Colonic mucosa (tissue), 4 donors: ENCODE results near the gene TEPSIN. TPM values are rescaled to one million over a fixed set of nuclear protein-coding genes. Genes with fewer than 3 reads are reported as not detected.

Experiments
- DNase-seq: peaks from one replicate; pipeline ENCODE4 v3.0.0-alpha.2; 2020
- H3K27ac ChIP-seq: fragments of 200-600 bp; one replicate; pipeline ENCODE4 v1.8.0; 2021
- H3K27me3 ChIP-seq: fragments of 200-600 bp; one replicate; pipeline ENCODE4 v1.8.0; 2021
- H3K36me3 ChIP-seq: fragments of 200-600 bp; one replicate; pipeline ENCODE4 v1.8.0; 2021
- H3K4me1 ChIP-seq: fragments of 200-600 bp; one replicate; pipeline ENCODE4 v1.8.0; 2021; ENCODE audit warnings: mild to moderate bottlenecking
- H3K4me3 ChIP-seq: fragments of 200-600 bp; one replicate; pipeline ENCODE4 v1.8.0; 2021
- H3K9ac ChIP-seq, 2 donors: one replicate each; pipeline ENCODE4 v1.7.0; 2013; ENCODE audit warnings: control low read depth in 2 of 2, low read depth in 2 of 2, low read length in 2 of 2
- H3K9me3 ChIP-seq: fragments of 200-600 bp; one replicate; pipeline ENCODE4 v1.8.0; 2021
- intact Hi-C: fragments of 100-400 bp; cut with DNase I; formaldehyde crosslinking; loops from one replicate; pipeline ENCODE4 v1.14.1; 2022
- total RNA-seq, 2 donors: library from RNA; stranded (reverse); fragmentation: NEBNext Ultra II Directional in 1 of 2; extraction: Animal tissue kit (Norgen Biotek cat#: 25700) in 1 of 2; gene quantifications; one replicate each; pipeline ENCODE4 v1.2.1, GENCODE V29; 2021
- TF ChIP-seq, protein P1 (sequence below): fragments of 200-600 bp; IDR thresholded peaks from one replicate; pipeline ENCODE4 v1.8.0; 2022; ENCODE audit warnings: antibody characterized with exemption, mild to moderate bottlenecking
- donor health status: healthy.
- donor health status: DM: no; HTN: no; CAD: no.
- donor health status: DM: no; HTN: no; CAD: no.

Gene TEPSIN
- total RNA-seq, 2 donors from 2014 or later, result 29.3 to 46.7 TPM

DNA sequence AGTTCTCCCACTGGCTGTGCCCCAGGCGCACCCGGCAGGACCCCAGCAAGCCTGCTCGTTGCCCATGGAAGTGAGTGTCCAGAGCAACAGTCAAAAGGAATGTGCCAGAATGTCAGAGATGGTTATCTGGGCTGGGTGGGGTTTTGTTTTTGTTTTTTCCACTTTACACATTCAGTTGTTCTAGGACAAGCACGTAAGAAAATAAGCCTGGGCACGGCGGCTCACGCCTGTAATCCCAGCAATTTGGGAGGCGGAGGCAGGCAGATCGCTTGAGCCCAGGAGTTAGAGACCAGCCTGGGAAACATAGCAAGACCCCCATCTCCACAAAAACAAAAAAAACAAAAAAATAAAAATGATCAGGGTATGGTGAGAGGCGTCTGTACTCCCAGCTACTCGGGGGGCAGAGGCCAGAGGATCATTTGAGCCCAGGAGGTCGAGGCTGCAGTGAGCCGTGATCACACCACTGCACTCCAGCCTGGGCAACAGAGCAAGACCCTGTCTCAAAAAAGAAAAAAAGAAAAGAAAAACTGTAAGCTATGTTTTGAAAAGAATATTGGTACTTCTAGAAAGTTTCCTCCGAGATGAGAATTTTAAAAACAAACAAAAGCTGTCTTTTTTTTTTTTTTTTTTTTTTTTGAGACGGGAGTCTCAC is 8.6 kb upstream of the TEPSIN start:
- Histone ChIP-seq H3K4me1 (peaks cover 19% of the 10 kb centered on the region), H3K27me3 (no peaks in the 10 kb centered on the region), H3K4me3 (no peak overlapping the region), H3K27ac (no peak overlapping the region), H3K9ac (no peak overlapping the region), H3K9me3 (no peaks in the 10 kb centered on the region), H3K36me3 (no peaks in the 10 kb centered on the region)
- TF ChIP-seq, protein P1, sequence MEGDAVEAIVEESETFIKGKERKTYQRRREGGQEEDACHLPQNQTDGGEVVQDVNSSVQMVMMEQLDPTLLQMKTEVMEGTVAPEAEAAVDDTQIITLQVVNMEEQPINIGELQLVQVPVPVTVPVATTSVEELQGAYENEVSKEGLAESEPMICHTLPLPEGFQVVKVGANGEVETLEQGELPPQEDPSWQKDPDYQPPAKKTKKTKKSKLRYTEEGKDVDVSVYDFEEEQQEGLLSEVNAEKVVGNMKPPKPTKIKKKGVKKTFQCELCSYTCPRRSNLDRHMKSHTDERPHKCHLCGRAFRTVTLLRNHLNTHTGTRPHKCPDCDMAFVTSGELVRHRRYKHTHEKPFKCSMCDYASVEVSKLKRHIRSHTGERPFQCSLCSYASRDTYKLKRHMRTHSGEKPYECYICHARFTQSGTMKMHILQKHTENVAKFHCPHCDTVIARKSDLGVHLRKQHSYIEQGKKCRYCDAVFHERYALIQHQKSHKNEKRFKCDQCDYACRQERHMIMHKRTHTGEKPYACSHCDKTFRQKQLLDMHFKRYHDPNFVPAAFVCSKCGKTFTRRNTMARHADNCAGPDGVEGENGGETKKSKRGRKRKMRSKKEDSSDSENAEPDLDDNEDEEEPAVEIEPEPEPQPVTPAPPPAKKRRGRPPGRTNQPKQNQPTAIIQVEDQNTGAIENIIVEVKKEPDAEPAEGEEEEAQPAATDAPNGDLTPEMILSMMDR, result no peak
- DNase-seq, result no peak
- intact Hi-C loops, result no loop called here

DNA sequence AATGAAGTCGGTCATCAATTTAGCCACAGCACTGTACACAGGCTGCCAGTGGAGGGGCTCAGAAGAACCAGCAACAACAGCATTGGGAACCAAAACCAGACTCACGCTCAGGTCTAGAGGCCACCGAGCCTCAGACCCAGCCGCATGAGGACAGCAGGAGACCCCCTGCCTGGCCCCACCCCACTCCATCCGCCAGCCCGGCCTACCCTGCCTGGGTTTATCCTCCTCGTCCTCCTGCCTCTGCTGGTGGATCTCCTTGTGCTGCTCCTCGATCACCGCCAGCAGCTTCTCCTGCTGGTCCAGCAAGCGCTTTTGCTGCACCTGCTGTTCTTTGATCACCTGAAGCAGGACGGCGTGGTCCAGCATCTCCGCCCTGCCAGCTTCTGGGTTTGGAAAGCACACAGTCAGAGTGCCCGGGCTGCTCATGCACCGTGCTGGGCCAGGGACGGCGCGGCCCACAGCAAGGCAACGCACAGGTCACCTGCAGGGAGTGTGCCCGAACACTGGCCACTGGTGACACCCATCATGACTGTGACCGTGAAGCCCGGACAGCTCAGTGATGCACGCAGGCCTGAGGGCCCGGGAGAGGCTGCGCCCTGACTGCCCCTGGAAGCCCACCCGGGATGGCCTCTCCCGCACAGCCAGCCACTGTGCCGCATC is 8.0 kb upstream of the TEPSIN start:
- intact Hi-C loops, result no loop called here
- TF ChIP-seq, protein P1, result no peak
- DNase-seq, result no peak
- Histone ChIP-seq H3K4me3 (no peak overlapping the region), H3K4me1 (peaks cover 13% of the 10 kb centered on the region), H3K27ac (no peak overlapping the region), H3K36me3 (no peaks in the 10 kb centered on the region), H3K9me3 (no peaks in the 10 kb centered on the region), H3K27me3 (no peaks in the 10 kb centered on the region), H3K9ac (no peak overlapping the region)

DNA sequence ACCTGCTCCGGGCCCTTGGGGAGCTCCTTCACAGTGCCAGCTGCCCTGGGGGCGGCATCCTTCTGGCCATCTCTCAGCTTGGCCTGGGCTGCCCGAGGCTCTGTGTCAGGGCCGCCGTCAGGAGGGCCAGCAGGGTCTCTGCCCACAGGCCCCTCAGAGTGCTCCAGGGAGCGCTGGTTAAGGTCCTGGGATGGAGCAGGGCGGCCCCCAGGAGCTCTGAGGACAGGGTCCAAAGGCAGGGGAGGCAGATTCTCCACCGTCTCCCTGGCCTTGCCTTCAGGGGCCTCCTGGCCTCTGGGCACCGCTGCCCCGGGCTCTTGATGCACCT is 7.5 kb upstream of the TEPSIN start:
- H3K4me3 ChIP-seq, result no peak overlapping the region
- H3K4me1 ChIP-seq, result peaks cover 11% of the 10 kb centered on the region
- no peak for DNase-seq
- intact Hi-C loops, result no loop called here
- H3K36me3 ChIP-seq, result no peaks in the 10 kb centered on the region
- no peaks in the 10 kb centered on the region for H3K27me3 ChIP-seq
- no peak overlapping the region for H3K9ac ChIP-seq
- TF ChIP-seq, protein P1, result no peak
- no peaks in the 10 kb centered on the region for H3K9me3 ChIP-seq
- H3K27ac ChIP-seq, result no peak overlapping the region

DNA sequence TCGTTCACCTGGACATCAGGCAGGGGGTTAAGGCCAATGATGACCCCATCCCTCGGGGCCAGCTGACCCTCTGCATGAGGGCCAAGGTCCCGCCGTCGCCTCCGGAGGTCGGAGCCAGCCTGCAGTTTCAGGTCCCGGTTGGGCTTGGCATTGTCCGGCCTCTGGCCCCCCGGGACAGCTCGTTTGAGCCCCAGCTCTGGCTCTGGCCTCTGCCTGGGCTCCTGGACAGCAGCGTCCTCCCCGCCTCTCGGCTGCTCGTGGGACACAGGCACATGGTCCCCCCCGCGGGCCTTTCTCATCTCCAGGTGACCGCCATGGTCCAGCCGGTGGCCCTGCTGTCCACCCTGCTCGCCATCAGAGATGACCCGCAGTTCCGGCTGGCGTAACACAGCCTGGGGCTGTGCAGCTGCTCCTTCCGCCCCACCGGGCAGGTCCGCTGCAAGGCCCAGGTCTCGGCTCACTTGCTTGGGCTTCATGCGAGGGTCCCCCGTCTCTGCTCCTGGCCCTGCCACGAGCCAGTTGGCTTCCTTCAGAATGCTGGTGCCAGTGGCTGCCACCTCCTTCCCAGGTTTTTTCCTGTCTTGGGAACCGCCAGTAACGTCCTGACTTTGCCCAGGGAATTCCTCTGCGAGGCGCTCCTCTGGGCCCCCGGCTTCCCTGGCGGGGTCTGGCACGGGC is 6.9 kb upstream of the TEPSIN start:
- no peak overlapping the region for H3K4me3 ChIP-seq
- intact Hi-C loops, result no loop called here
- no peak for DNase-seq
- peaks cover 7% of the 10 kb centered on the region for H3K4me1 ChIP-seq
- no peaks in the 10 kb centered on the region for H3K27me3 ChIP-seq
- TF ChIP-seq, protein P1, result no peak
- no peaks in the 10 kb centered on the region for H3K9me3 ChIP-seq
- no peak overlapping the region for H3K27ac ChIP-seq
- no peaks in the 10 kb centered on the region for H3K36me3 ChIP-seq
- H3K9ac ChIP-seq, result no peak overlapping the region

DNA sequence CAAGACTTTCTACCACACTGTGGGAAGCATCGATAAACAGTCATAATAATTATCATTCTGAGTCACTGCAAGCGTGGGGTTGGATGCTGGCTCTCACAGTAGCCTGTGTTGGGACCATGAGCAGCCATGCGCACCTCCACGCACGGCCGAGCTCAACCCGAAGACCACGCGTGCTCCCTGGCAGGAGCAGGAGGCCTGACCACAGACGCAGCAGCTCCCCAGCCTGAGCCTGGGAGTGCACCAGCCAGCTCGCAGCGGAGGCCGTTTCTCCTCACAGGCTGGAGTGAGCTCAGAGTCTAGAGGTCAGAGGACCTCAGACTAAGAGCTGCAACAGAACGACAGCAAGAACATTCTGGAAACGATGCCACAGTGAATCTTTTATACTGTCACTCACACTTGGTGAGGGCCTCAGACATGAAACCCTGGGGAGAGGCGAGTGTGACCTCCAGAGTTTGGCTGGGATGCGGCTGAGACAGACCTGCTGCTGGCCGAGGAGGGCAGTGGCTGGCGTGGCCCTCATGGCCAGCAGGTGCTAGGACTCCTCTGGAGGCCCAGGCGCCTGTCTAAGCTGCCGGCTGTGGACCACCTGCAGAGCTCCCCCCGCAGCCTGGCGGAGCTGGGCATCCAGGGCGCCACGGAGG is 6.3 kb upstream of the TEPSIN start:
- H3K4me3 ChIP-seq, result no peak overlapping the region
- no peaks in the 10 kb centered on the region for H3K27me3 ChIP-seq
- TF ChIP-seq, protein P1, result no peak
- DNase-seq, result no peak
- peaks cover under 1% of the 10 kb centered on the region for H3K4me1 ChIP-seq
- H3K9me3 ChIP-seq, result no peaks in the 10 kb centered on the region
- H3K27ac ChIP-seq, result no peak overlapping the region
- intact Hi-C loops, result no loop called here
- no peak overlapping the region for H3K9ac ChIP-seq
- no peaks in the 10 kb centered on the region for H3K36me3 ChIP-seq
